GM19452 (cell line): Measurements from ENCODE around the gene PSD2.

Experiments used
- ATAC-seq: cut with Tn5 transposase; IDR thresholded peaks from one replicate; pipeline ENCODE4 v1.9.1; 2021; ENCODE audit not compliant: unreplicated experiment

PSD2 gene

GRCh38 chr5:139795074-139796001 lies at the start of gene PSD2:
Gene PSD2 (plus strand): TSS chr5:139795808. CDS start chr5:139809441, 13,633 bp downstream.
- no peak for ATAC-seq

DNA sequence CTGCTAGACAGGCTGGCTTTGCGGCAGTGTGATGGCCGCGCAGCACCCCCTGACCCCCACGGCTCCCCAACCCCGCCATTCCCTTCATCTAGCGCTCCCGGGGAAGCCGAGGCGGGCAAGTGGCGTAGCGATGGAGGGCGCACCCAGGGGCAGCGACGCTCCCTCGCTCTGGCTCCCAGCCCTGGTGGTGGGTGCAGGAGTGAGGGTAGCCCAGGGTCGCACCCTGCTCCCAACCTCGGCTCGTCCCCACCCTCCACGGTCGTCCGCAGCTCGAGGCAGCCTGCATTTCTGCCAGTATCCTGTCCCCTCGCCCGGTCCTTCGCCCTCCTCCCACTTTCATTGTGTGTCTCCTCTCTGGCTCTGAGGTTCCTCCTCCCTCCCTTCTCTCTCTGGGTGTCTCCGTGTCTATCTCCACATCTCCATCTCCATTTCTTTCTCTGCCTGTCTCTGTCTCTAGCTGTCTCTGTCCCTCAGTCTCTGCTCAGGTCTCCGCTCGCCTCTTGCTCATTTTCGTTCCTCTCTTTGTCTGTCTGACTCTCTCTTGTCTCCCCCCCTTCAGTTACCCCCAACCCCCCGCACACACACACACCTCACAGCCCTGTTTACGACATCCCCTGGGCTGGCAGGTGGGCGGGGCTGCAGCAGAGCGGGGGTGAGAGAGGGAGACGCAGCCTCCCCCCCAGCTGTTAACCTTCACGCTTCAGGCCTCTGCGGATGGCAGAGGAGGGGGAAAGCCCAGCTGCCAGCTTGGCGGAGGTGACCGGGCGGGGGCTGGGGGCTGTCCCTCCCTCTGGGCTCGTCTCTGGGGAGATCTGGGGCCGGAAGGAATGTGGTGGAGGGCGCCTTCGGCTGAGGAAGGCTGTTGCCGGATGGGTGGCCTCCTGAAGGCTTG lies 48.7 kb upstream of the PSD2 start:
- ATAC-seq, result peak; percentile 35

DNA sequence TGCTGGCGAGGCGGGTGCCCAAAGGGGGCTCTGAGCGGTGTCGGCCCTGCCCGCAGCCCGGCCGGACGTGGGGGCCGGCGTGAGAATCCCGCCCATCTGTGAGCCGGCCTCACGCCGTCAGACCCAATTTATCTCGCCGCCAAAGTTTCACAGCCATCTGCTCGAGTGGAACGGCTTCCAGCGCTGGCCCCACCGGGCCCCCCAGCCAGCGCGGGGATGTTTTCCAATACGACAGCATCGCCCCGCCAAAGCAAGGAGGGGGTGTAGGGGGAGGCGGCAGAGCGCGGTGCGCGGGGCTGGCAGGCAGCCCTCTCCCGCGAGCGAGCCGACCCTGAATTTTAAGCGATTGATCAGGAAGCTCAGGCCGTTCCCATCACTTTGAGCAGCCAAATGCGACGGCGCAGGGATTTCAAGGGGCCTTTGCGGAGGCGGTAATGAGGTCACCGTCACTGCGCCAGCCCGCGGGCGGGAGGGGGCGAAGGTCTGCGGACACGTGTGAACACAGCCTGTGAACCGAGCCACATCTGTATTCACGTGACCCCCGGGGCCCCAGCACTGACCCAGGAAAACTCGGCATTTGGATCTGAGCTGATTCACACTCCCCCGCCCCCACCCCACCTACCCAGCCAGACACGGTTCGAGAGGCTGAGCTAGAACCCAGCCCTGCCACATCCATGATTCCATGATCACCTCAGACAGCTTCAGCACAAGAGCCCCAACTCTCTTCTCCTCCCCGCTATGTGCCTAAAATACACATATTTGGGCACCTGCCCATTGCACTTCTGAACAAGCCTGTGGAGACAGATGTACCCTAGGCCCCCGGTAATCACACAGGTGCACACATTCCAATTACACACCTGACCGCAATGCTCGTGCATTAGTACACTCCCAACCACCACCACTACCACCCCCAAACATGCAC lies 47.8 kb upstream of the PSD2 start:
- ATAC-seq, result peak; percentile 24

DNA sequence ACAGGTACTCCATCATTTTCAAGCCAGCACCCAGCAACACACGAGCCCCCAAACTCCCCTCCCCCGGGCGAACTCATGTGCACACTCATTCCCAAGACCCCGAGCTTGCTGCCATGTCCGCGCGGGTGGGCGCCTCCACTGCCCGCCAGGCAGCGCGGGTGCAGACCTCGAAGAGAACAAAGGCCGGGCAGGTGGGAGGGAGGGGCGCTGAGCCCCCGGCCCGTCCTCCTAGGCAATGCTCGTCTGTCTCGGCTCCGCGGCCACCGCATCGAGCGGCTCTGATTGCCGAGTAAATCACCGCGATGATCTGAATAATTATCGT lies 47.1 kb upstream of the PSD2 start:
- no peak for ATAC-seq

- no peak for ATAC-seq
These were observed 46.4 kb upstream of the PSD2 start for GRCh38 chr5:139749242-139749641.

DNA sequence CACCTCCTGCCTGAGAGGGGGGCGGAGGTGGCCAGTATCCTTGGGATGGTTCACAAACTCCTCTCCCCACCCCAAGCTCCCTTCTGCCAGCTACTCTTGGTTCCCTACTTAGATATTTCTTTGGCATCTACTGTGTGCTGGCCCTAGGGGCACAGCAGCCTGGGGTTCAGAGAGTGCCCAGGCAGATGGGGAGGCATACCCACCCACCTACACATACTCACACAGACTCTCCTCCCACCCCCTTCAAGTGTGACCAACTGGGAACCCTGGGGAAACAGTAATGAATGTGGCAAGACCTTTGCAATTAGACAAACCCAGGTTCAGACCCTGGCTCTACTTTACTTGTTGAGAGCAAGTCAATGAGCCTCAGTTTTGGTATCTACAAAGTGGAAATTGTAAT lies 44.4 kb upstream of the PSD2 start:
- no peak for ATAC-seq

DNA sequence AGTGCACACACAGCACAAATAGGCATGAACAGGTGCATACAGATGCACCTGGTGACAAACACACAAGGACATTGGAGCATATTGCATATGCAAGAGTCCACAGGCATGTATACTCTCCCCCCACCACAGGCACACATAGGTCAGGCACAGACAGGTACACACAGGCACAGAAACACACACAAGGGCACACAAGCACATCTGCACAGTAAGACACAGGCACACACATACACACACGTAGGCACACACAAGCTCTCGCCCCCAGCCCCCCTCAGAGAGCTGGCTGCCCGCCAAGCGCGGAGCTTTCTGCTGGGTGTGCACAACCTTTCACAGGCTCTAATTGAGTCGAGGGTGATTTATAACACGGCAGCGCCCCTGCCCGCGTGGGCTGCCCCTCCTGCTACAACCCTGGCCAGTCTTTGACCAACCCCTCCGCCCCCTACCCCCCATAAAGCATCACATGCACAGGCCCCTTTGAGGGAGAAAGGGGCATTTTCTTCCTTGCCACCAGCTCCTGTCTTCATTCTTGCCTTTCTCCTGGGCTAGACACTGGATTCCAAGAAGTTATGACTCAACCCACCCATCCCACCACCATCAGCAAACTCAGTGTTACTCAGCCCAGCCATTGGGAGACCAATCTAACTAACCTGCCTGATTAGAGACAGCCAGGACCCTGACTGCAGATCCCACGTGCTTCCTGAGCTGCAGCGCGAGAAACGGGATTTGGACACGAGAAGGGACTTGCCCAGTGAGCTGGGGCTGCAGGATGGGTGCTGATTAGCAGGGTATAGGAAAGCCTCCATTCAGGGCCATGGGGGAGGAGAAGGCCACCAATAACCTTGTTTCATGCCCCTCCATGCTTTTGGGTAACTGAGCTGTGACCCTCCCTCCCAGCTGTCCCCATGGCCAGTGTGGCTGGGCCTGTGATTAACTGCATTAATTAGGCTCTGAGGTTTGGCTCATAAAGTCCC lies 42.8 kb upstream of the PSD2 start:
- no peak for ATAC-seq

DNA sequence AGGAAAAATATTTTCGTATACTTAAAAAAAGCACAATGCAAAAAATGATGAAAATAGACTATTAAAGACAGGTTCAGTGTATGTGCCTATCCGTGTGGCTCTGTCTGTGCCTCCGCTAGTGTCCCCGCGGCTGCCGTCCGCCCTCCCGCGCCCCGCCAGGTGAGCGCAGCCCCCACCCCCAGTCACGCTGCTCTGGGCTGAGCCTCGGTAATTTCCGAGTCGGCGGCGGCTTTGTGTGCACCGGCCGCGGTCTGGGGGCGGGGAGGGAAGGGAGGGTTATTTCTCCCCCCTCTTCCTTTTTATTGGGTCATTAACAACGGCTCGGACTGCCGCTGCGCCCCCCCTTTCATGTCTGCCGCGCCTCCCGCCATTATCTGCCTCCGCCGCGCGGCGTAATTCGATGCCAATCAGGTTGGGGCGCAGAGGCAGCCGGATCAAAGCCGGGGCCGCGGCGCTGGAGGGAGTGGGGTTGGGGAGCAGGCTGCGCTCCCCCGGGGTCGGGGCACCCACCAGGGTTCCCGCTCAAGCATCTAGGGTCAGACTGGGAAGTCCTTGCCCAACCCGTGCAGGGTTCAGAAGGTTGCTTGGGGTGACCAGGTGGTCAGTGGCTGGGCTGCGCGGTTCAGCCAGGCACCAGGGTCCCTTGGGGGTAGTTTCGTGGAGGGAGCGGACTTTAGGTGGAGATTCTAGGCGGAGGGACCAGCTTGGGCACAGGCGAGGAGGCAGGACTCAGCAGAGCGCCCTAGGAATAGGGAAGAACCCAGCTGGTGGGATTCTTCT lies 39.5 kb upstream of the PSD2 start:
- no peak for ATAC-seq

DNA sequence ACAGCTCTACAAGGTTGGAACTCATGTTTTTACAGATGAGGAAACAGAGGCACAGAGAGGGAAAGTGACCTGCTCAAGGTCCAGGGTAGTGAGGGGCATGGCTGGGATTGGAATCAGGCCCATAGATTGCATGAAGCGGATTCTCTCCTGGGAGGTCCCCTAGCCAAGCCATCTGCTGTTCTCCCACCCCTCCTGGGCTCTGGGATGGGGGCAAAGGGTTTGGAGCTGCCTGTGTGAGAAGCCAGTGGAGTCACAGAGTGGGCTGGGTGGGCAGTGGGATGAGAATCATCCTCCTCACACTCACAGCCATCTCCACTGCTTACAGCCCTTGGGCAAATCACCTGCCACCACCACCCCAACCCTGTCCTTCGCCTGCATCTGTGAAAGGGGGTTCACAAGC lies 38.6 kb upstream of the PSD2 start:
- ATAC-seq, result no peak

GRCh38 chr5:139757727-139758509 lies 37.7 kb upstream of the PSD2 start:
- ATAC-seq, result no peak

DNA sequence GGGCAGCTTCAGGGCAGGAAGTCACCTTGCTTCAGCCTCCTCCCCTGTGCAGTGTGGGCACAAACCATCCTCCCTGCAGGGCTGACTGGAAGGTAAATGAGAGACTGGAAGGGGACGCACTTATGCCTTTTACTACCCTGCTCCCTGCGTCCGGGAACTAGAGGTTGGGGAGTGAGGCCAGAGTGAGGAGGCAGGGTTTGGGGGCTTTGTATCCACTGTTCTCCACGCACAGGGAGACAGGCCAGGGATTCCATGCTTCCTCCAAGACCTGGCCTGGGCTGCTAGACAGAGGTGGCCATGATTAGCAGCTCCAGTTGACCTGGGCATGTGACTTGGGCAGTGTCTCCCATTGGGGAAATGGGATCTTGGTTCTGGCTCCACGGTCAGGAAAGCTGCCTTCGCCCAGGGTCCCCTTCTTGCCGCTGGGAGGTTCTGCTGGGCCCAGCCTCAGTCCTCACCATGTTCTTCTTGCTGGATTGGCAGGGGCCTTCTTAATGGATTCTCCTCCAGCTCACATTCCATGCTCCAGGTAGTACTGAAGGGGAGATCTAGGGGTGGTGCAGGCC lies 37.0 kb upstream of the PSD2 start:
- ATAC-seq, result no peak

DNA sequence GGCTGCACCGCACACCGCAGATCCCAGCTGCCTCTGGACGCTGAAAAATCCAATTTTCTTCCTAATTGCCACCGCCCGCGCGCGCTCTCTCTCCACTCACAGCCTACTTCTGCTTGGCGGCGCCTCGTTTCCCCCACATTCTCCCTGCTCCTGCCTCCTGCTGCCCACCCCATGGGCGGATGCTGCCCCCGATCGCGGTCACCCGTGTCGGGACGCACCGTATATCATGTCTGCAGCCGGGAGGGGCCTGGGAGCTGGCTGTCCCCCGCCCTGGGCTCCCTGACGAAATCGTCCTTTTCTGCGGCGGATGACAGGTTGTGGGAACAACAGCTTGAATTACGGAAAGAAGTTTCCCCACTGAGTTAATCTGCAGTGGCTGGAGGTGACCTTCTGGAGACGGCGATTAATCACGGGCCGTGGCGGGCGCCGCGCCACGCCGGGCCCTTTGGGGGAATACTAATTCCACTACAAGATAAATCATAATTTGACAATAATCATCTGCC lies 36.3 kb upstream of the PSD2 start:
- no peak for ATAC-seq

DNA sequence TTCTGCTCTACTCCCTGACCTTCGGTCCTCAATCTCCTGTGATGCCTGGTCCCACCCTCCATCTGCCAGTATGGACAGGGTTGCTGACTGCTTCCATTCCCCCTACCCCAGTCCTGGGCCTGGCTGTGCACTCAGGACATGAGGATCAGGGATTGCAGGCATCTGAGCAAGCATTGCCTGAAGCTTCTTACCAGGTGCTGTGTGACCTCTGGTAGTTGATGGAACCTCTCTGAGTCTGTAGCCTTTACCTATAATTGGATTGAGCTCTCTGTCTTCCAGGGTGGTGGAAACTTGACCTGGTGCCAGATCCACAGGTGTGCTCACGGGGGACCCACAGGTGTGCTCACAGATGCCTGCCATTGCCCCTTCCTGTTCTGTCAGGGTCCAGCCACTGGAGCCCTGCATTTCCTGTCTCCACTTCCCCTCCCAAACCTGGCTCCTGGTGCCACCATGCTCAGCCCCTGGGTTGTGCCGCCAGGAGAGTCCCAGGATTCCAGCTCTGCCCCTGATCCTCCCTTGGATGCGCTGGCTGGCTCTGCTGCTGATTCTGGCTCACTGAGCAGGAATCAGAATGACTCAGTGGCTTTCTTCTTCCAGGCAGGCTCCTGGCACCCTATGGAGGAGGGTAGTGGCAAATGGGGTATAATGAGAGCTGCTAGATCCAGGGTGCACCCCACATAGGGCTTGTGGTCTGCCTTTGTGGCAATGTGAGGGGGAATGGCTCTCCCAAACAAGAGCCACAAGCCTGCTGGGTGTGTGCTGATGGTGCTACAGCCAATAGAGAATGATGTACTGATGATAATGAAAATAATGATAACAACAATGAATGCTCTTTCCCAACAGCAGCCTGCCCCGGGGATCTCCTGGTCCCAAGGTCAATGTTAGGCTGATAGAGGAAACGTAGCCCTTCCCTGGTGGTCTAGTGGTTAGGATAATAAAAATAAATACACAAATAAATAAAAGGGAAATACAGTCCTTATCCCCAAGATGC lies 35.2 kb upstream of the PSD2 start:
- no peak for ATAC-seq

GRCh38 chr5:139761057-139761450 lies 34.6 kb upstream of the PSD2 start:
- no peak for ATAC-seq

DNA sequence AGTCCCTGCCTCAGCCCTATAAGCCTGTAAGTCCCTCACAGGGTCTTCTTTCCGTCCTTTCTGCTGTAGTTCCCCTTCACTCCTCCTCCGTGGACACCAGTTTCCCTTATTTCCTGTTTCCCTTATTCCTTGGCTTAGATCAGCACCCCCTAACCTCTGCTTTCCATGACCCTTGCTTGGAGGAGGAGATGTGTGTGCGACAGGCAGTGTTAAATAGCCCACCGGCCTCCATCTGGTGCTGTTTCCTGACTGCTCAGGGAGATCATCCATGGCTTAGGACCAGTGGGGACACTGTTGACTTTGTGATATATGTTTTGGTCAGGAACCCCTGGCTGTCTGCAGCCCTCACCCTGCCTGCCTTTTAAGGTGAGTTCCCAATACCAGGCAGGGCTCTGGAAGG lies 34.1 kb upstream of the PSD2 start:
- no peak for ATAC-seq

DNA sequence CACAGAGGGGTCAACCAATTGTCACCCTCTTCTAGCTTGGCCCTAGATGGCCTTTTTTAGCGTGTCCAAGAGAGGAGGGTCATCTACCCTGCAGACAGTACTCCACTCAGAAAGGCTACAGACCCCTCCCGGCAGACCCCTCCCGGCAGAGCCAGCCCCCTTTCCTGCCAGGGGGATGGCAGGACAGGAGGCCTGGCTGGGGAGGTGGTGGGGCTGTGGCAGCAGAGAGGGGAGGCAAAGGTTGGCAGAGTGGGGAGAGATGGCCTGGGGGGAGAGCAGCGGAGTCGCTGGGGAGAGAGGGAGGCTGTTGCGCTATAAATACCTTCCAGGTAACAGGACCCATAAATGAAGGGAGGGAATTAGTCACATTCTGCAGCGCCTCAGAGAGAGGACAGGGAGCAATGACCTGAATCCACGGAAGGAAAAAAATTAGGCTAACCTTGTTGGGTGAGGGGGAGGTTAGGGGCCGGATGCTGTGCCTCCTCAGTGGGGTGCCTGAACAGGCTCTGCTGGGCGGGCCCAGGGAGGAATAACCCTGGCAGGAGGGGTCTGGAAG lies 32.9 kb upstream of the PSD2 start:
- no peak for ATAC-seq
